ENCODE data around the gene SCAMP4.

SCAMP4 gene

DNA sequence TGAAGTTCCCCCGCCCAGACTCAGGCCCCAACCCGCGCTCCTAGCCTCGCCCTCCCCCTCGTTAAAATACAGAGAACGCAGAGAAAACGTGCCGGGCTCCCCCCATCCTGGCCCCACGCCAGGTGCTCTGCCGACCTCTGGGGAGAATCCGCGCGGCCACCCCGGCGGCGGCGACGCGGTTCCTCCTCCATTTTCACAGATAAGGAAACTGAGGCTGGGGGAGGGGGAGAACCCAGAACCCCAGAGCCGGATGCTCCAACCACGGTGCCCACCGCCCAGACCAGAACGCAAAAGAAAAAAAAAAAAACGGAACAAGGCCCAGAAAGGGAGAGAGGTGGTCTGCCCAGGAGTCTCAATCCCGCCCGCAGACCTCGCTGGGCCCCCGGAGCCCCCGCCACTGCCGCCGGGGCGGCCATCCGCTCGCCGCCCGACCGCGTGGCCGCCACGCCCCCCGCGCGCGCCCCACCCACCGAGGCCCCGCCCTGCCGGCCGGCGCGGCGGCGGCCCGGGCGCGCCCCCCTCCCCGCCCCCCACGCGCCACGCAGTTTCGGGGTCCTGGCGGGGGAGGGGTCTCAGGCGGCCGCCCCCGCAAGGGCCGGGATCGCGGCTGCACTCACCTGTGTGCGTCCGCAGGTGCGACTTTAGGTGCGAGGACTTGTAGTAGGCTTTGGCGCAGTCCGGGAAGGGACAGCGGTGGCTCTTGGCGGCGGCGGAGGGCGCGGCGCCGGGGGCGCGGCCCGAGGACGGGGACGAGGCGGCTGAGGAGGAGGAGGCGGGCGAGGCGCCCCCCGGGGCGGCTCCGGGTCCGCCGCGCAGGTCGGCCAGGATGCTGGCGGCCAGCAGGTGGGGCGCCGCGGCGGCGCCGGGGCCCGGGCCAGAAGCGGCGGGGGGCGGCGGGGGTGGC, 42.5 kb upstream of the SCAMP4 start:
- peak overlapping the region; percentile 71 for H3K4me3 ChIP-seq (ENCODE audit: low read length)
- peaks cover 8% of the 10 kb centered on the region for H3K4me1 ChIP-seq (ENCODE audit: control insufficient read depth, insufficient read depth, low read length)
- H3K9ac ChIP-seq (ENCODE audit: low read length), result peak overlapping the region; percentile 68
- no peaks in the 10 kb centered on the region for H3K36me3 ChIP-seq (ENCODE audit: control insufficient read depth, insufficient read depth, low read length)
- H3K27me3 ChIP-seq (ENCODE audit: control insufficient read depth, insufficient read depth, low read length), result no peaks in the 10 kb centered on the region
- H3K27ac ChIP-seq (ENCODE audit: low read depth, low read length), result peak overlapping the region; percentile 45

- Histone ChIP-seq H3K9ac (ENCODE audit: low read length) (peak within 1 kb of the TSS; percentile 40), H3K27me3 (ENCODE audit: control insufficient read depth, insufficient read depth, low read length) (no peaks in the 10 kb centered on the region), H3K27ac (ENCODE audit: low read depth, low read length) (peak within 1 kb of the TSS; percentile 70), H3K4me3 (ENCODE audit: low read length) (peak within 1 kb of the TSS; percentile 78), H3K4me1 (ENCODE audit: control insufficient read depth, insufficient read depth, low read length) (peaks cover 8% of the 10 kb centered on the region), H3K36me3 (ENCODE audit: control insufficient read depth, insufficient read depth, low read length) (no peaks in the 10 kb centered on the region)
These were observed 41.9 kb upstream of the SCAMP4 start, which contains the start of gene KLF16 for GRCh38 chr19:1863328-1863637. KLF16 (minus strand) TSS chr19:1863579; CDS start chr19:1863497, 82 bp downstream.

GRCh38 chr19:1863638-1864479, 41.3 kb upstream of the SCAMP4 start:
- no peaks in the 10 kb centered on the region for H3K27me3 ChIP-seq (ENCODE audit: control insufficient read depth, insufficient read depth, low read length)
- peak overlapping the region; percentile 40 for H3K9ac ChIP-seq (ENCODE audit: low read length)
- peak overlapping the region; percentile 78 for H3K4me3 ChIP-seq (ENCODE audit: low read length)
- peaks cover 8% of the 10 kb centered on the region for H3K4me1 ChIP-seq (ENCODE audit: control insufficient read depth, insufficient read depth, low read length)
- H3K36me3 ChIP-seq (ENCODE audit: control insufficient read depth, insufficient read depth, low read length), result no peaks in the 10 kb centered on the region
- H3K27ac ChIP-seq (ENCODE audit: low read depth, low read length), result peak overlapping the region; percentile 70

GRCh38 chr19:1864480-1865171, 40.6 kb upstream of the SCAMP4 start:
- peak overlapping the region; percentile 68 for H3K27ac ChIP-seq (ENCODE audit: low read depth, low read length)
- H3K4me1 ChIP-seq (ENCODE audit: control insufficient read depth, insufficient read depth, low read length), result peaks cover 8% of the 10 kb centered on the region
- no peaks in the 10 kb centered on the region for H3K27me3 ChIP-seq (ENCODE audit: control insufficient read depth, insufficient read depth, low read length)
- peak overlapping the region; percentile 30 for H3K9ac ChIP-seq (ENCODE audit: low read length)
- H3K36me3 ChIP-seq (ENCODE audit: control insufficient read depth, insufficient read depth, low read length), result no peaks in the 10 kb centered on the region
- peak overlapping the region; percentile 78 for H3K4me3 ChIP-seq (ENCODE audit: low read length)

GRCh38 chr19:1865172-1866010, 39.8 kb upstream of the SCAMP4 start:
- H3K27ac ChIP-seq (ENCODE audit: low read depth, low read length), result peak overlapping the region; percentile 68
- H3K4me1 ChIP-seq (ENCODE audit: control insufficient read depth, insufficient read depth, low read length), result peaks cover 2% of the 10 kb centered on the region
- H3K27me3 ChIP-seq (ENCODE audit: control insufficient read depth, insufficient read depth, low read length), result no peaks in the 10 kb centered on the region
- no peak overlapping the region for H3K9ac ChIP-seq (ENCODE audit: low read length)
- peak overlapping the region; percentile 78 for H3K4me3 ChIP-seq (ENCODE audit: low read length)
- no peaks in the 10 kb centered on the region for H3K36me3 ChIP-seq (ENCODE audit: control insufficient read depth, insufficient read depth, low read length)

- H3K4me3 ChIP-seq (ENCODE audit: low read length), result no peak overlapping the region
- no peaks in the 10 kb centered on the region for H3K27me3 ChIP-seq (ENCODE audit: control insufficient read depth, insufficient read depth, low read length)
- no peaks in the 10 kb centered on the region for H3K4me1 ChIP-seq (ENCODE audit: control insufficient read depth, insufficient read depth, low read length)
- no peak overlapping the region for H3K27ac ChIP-seq (ENCODE audit: low read depth, low read length)
- no peak overlapping the region for H3K9ac ChIP-seq (ENCODE audit: low read length)
- H3K36me3 ChIP-seq (ENCODE audit: control insufficient read depth, insufficient read depth, low read length), result no peaks in the 10 kb centered on the region
These were observed 38.4 kb upstream of the SCAMP4 start for GRCh38 chr19:1866693-1867348.

DNA sequence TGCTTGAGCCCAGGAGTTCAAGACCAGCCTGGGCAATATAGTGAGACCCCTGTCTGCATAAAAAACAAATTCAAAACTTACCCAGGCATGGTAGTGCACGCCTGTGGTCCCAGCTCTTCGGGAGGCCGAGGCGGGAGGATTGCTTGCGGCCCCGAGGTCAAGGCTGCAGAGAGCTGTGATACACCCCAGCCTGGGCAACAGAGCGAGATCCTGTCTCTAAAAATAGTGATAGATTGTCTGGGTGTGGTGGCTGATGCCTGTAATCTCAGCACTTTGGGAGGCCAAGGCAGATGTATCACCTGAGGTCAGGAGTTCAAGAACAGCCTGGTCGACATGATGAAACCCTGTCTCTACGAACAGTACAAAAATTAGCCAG, 37.9 kb upstream of the SCAMP4 start:
- Histone ChIP-seq H3K4me1 (ENCODE audit: control insufficient read depth, insufficient read depth, low read length) (no peaks in the 10 kb centered on the region), H3K27ac (ENCODE audit: low read depth, low read length) (no peak overlapping the region), H3K27me3 (ENCODE audit: control insufficient read depth, insufficient read depth, low read length) (no peaks in the 10 kb centered on the region)

DNA sequence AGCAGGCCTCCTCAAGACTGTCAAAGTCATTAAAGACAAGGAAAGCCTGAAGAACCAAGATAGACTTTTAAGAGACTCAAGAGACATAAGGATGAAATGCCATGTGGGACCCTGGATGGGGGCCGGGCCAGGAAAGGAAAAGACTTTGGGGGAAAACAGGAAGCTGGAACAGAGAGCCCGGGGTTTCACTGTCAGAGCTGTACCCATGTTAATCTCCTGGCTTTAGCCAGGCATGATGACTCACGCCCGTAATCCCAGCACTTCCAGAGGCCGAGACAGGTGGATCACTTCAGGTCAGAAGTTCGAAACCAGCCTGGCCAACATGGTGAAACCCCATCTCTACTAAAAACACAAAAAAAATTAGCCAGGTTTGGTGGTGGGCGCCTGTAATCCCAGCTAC, 36.2 kb upstream of the SCAMP4 start:
- Histone ChIP-seq H3K9ac (ENCODE audit: low read length) (no peak overlapping the region), H3K4me1 (ENCODE audit: control insufficient read depth, insufficient read depth, low read length) (peaks cover 8% of the 10 kb centered on the region), H3K4me3 (ENCODE audit: low read length) (no peak overlapping the region), H3K27ac (ENCODE audit: low read depth, low read length) (no peak overlapping the region), H3K36me3 (ENCODE audit: control insufficient read depth, insufficient read depth, low read length) (no peaks in the 10 kb centered on the region), H3K27me3 (ENCODE audit: control insufficient read depth, insufficient read depth, low read length) (no peaks in the 10 kb centered on the region)

More for the DNA sequence above, 37.9 kb upstream of the SCAMP4 start:
- H3K9ac ChIP-seq (ENCODE audit: low read length), result no peak overlapping the region
- H3K36me3 ChIP-seq (ENCODE audit: control insufficient read depth, insufficient read depth, low read length), result no peaks in the 10 kb centered on the region
- no peak overlapping the region for H3K4me3 ChIP-seq (ENCODE audit: low read length)

DNA sequence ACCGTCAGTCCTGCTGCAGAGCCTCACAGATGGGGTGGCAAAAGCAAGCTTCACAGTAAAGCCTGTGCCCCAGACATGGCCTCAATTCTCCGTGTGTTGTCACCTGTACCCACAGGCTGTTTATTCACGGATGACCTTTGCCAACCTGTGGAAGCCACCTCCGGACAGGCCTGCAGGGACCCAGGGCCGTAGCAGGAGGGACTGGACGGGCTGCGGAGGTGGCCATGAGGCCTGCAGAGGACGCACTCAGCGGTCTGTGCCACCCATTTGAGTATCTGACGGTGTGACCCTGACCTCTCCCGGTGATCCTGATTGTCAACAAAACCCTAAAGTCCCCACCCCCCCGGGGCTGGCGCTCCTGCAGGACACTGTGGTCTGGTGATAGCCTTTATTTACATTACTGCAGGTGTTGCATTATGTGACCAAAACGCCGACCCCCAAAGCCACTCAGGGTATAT, 34.0 kb upstream of the SCAMP4 start:
- no peak overlapping the region for H3K9ac ChIP-seq (ENCODE audit: low read length)
- H3K27me3 ChIP-seq (ENCODE audit: control insufficient read depth, insufficient read depth, low read length), result no peaks in the 10 kb centered on the region
- H3K27ac ChIP-seq (ENCODE audit: low read depth, low read length), result no peak overlapping the region
- H3K4me1 ChIP-seq (ENCODE audit: control insufficient read depth, insufficient read depth, low read length), result peaks cover 11% of the 10 kb centered on the region
- no peaks in the 10 kb centered on the region for H3K36me3 ChIP-seq (ENCODE audit: control insufficient read depth, insufficient read depth, low read length)
- H3K4me3 ChIP-seq (ENCODE audit: low read length), result no peak overlapping the region

DNA sequence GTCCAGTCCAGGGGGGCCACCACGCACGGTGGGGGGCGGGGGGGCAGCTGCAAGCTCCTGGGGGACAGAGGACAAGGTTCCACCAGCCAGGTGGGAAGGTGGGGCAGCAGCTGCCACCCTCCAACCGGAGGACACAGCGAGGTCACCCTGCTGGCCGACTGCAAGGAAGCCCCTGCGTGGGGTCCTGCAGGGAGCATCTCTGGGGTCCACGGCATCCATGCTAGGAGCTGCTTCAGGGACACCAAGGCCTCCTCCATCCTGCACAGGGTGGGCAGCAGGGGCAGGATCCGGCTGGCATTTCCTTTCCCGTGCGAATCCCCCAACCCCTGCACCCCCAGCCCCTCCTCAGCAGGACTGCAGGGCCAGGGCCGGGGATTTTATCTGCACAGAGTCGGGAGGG, 33.6 kb upstream of the SCAMP4 start:
- Histone ChIP-seq H3K4me3 (ENCODE audit: low read length) (no peak overlapping the region), H3K27me3 (ENCODE audit: control insufficient read depth, insufficient read depth, low read length) (no peaks in the 10 kb centered on the region), H3K9ac (ENCODE audit: low read length) (no peak overlapping the region), H3K27ac (ENCODE audit: low read depth, low read length) (no peak overlapping the region), H3K36me3 (ENCODE audit: control insufficient read depth, insufficient read depth, low read length) (no peaks in the 10 kb centered on the region), H3K4me1 (ENCODE audit: control insufficient read depth, insufficient read depth, low read length) (peaks cover 13% of the 10 kb centered on the region)

DNA sequence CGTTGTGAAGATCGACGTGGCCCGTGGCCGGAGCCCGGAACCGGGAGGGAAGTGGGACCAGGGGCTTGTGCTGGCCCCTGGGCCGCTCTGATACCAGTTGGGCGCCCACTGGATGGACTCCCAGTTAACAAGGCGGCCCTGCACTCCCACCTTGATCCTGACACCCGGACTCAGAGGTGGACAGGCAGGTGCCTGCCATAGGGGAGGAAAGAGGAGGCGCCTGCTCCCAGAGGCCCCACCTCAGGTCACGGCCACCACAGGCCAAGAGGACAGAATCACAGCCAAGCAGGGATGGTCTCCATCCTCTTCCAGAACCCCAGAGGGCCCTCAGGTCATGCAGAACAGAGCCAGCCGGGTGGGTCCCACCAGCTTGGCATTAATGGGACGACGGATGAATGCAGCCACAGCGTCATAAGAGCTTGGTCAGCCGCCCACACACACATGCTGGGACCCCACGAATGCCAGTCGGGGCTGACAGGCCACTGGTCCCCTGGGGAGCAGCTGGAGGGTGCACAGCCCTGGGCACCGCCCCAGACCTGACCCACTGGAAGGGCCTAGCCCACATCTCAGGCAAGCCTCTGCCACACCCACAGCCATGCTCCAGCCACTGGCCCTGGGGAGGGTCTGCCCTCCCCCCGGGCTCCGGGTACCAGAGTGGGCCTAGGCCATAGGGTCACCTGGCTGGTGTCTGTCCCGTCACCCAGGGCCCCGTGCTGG, 32.2 kb upstream of the SCAMP4 start:
- Histone ChIP-seq H3K27ac (ENCODE audit: low read depth, low read length) (peak overlapping the region; percentile 54), H3K9ac (ENCODE audit: low read length) (no peak overlapping the region), H3K4me3 (ENCODE audit: low read length) (peak overlapping the region; percentile 32), H3K36me3 (ENCODE audit: control insufficient read depth, insufficient read depth, low read length) (no peaks in the 10 kb centered on the region), H3K4me1 (ENCODE audit: control insufficient read depth, insufficient read depth, low read length) (peaks cover 13% of the 10 kb centered on the region), H3K27me3 (ENCODE audit: control insufficient read depth, insufficient read depth, low read length) (no peaks in the 10 kb centered on the region)
